GM12873 (cell line): ENCODE results near the gene RNF14.

Source experiments
- CTCF ChIP-seq: IDR thresholded peaks from 2 replicates; pipeline ENCODE4 v1.5.1; 2012; ENCODE audit warnings: low read depth, mild to moderate bottlenecking, moderate library complexity, low read length, control low read depth; ENCODE audit not compliant: insufficient read depth; ENCODE audit errors: missing control alignments

The RNF14 gene

GRCh38 chr5:141969783-141970771, 1.2 kb downstream of the RNF14 start:
- no peak for TF ChIP-seq CTCF

GRCh38 chr5:141973871-141974595, 5.1 kb downstream of the RNF14 start:
- TF ChIP-seq CTCF, result no peak

- no peak for TF ChIP-seq CTCF
These were observed 7.3 kb downstream of the RNF14 start for GRCh38 chr5:141976176-141976575.

- no peak for TF ChIP-seq CTCF
These were observed 9.5 kb downstream of the RNF14 start for GRCh38 chr5:141978389-141978788.

GRCh38 chr5:141982626-141983025, 13.7 kb downstream of the RNF14 start:
- no peak for TF ChIP-seq CTCF

GRCh38 chr5:141986072-141986471, 17.2 kb downstream of the RNF14 start:
- TF ChIP-seq CTCF, result no peak

GRCh38 chr5:141989720-141990119, 20.8 kb downstream of the RNF14 start:
- TF ChIP-seq CTCF, result no peak
